Small intestine (tissue), 7 donors: ENCODE data around the gene GMDS. TPM values are rescaled to one million over a fixed set of nuclear protein-coding genes. Genes with fewer than 3 reads are reported as not detected.

Experiments used
- DNase-seq, 2 donors: peaks; one replicate each; pipeline versions ENCODE4 v3.0.0 to v3.0.0-alpha.2; 2013
- FAIRE-seq: peaks from 2 replicates; lab custom pipeline; 2012; peaks lifted over from hg19 to GRCh38; lab: Jason Lieb, UNC
- H3K27ac ChIP-seq, 3 donors: one replicate each; pipeline ENCODE4 v1.5.1; 2013; ENCODE audit warnings: low read length in 2 of 3, mild to moderate bottlenecking in 2 of 3, control low read depth in 1 of 3, inconsistent platforms in 1 of 3, low read depth in 1 of 3, moderate library complexity in 1 of 3
- H3K27me3 ChIP-seq, 3 donors: one replicate each; pipeline ENCODE4 v1.6.1; 2013; ENCODE audit warnings: low read length in 3 of 3, inconsistent platforms in 1 of 3; ENCODE audit not compliant: control insufficient read depth in 3 of 3, insufficient read depth in 3 of 3
- H3K36me3 ChIP-seq, 3 donors: one replicate each; pipeline ENCODE4 v1.6.1; 2013; ENCODE audit warnings: low read length in 3 of 3, inconsistent platforms in 1 of 3, low read depth in 1 of 3, mild to moderate bottlenecking in 1 of 3, moderate library complexity in 1 of 3; ENCODE audit not compliant: control insufficient read depth in 3 of 3, insufficient read depth in 2 of 3
- H3K4me1 ChIP-seq, 3 donors: one replicate each; pipeline ENCODE4 v1.6.1; 2013; ENCODE audit warnings: low read length in 2 of 3, inconsistent platforms in 1 of 3, low read depth in 1 of 3, mild to moderate bottlenecking in 1 of 3, moderate library complexity in 1 of 3; ENCODE audit not compliant: control insufficient read depth in 3 of 3, insufficient read depth in 2 of 3
- H3K4me3 ChIP-seq, 3 donors: one replicate each; pipeline ENCODE4 v1.5.1; 2013; ENCODE audit warnings: low read length in 3 of 3, control low read depth in 1 of 3, inconsistent platforms in 1 of 3, low read depth in 1 of 3, mild to moderate bottlenecking in 1 of 3, moderate library complexity in 1 of 3
- H3K9me3 ChIP-seq, 2 donors: one replicate each; pipeline ENCODE4 v1.6.1; 2013; ENCODE audit warnings: low read depth in 1 of 2, low read length in 1 of 2; ENCODE audit not compliant: control insufficient read depth in 2 of 2, insufficient read depth in 1 of 2
- WGBS, 3 donors: extraction: QIAGEN DNeasy Blood & Tissue Kit; methylation state at CpG; one replicate each; pipeline ENCODE4 v1.1.7; 2013; 5-methylcytosine and 5-hydroxymethylcytosine counted together
- polyA plus RNA-seq, 4 donors: library from polyadenylated mRNA; stranded (reverse) in 3 of 4; unstranded in 1 of 4; fragments of 200-250 nt in 3 of 4; fragments of 120-200 nt in 1 of 4; gene quantifications; one replicate each; pipeline versions ENCODE4 v1.2.1 to v1.2.3, GENCODE V29; 2013
- donor health status: healthy with polysubstance abuse.
- donor health status: control.
- donor health status: control.
- donor health status: Bipolar disorder and iron deficiency.
- donor health status: healthy.

GMDS gene
- polyA plus RNA-seq, 4 donors: 64.5 to 243 (median 200) TPM

- Histone ChIP-seq H3K27ac (no peak overlapping the region), H3K27me3 (peaks cover 0 to 13% (median 4%) of the 10 kb centered on the region in 3 donors), H3K4me1 (no peaks in the 10 kb centered on the region), H3K4me3 (no peak overlapping the region), H3K36me3 (no peaks in the 10 kb centered on the region), H3K9me3 (peaks cover 0 to 3% of the 10 kb centered on the region in 2 donors)
- 15 to 56% (median 33%) methylated on average over 6 of the region's 6 CpGs for WGBS, 3 donors
- DNase-seq (peak; percentile 31 to 78), FAIRE-seq (no peak)
These were observed 656.2 kb downstream of the GMDS start for GRCh38 chr6:1589208-1589607.

GRCh38 chr6:1587977-1588376 lies 657.4 kb downstream of the GMDS start:
- H3K4me3 ChIP-seq: no peak overlapping the region
- no peak for DNase-seq
- H3K9me3 ChIP-seq: peaks cover 0 to 3% of the 10 kb centered on the region in 2 donors
- H3K36me3 ChIP-seq: no peaks in the 10 kb centered on the region
- H3K27ac ChIP-seq: no peak overlapping the region
- no peak for FAIRE-seq
- H3K27me3 ChIP-seq: peaks cover 0 to 4% (median 2%) of the 10 kb centered on the region in 3 donors
- 89 to 94% (median 91%) methylated on average over 12 of the region's 12 CpGs for WGBS, 3 donors
- no peaks in the 10 kb centered on the region for H3K4me1 ChIP-seq

GRCh38 chr6:1587546-1587945 lies 657.9 kb downstream of the GMDS start:
- no peaks in the 10 kb centered on the region for H3K4me1 ChIP-seq
- FAIRE-seq (no peak), DNase-seq (no peak)
- WGBS, 3 donors: 91 to 98% (median 91%) methylated on average over 7 of the region's 7 CpGs
- peaks cover 0 to 3% of the 10 kb centered on the region in 2 donors for H3K9me3 ChIP-seq
- H3K27me3 ChIP-seq: peaks cover 0 to 4% (median 0%) of the 10 kb centered on the region in 3 donors
- H3K4me3 ChIP-seq: no peak overlapping the region
- no peak overlapping the region for H3K27ac ChIP-seq
- no peaks in the 10 kb centered on the region for H3K36me3 ChIP-seq

GRCh38 chr6:1586861-1587450 lies 658.4 kb downstream of the GMDS start:
- 61 to 85% (median 81%) methylated on average over 5 of the region's 5 CpGs for WGBS, 3 donors
- no peak overlapping the region for H3K27ac ChIP-seq
- FAIRE-seq: no peak

GRCh38 chr6:1586256-1586655 lies 659.1 kb downstream of the GMDS start:
- DNase-seq (no peak), FAIRE-seq (no peak)

More at GRCh38 chr6:1586861-1587450, 658.4 kb downstream of the GMDS start:
- no peaks in the 10 kb centered on the region for H3K36me3 ChIP-seq
- no peak for DNase-seq
- H3K27me3 ChIP-seq: peaks cover 0 to 4% (median 0%) of the 10 kb centered on the region in 3 donors
- H3K9me3 ChIP-seq: peaks cover 0 to 3% of the 10 kb centered on the region in 2 donors
- no peaks in the 10 kb centered on the region for H3K4me1 ChIP-seq
- no peak overlapping the region for H3K4me3 ChIP-seq

GRCh38 chr6:1585669-1586049 lies 659.7 kb downstream of the GMDS start:
- no peak overlapping the region for H3K4me3 ChIP-seq
- H3K27me3 ChIP-seq: no peaks in the 10 kb centered on the region
- no peak overlapping the region for H3K27ac ChIP-seq
- no peak for FAIRE-seq
- WGBS, 3 donors: 87 to 90% (median 89%) methylated on average over 12 of the region's 12 CpGs
- H3K4me1 ChIP-seq: no peaks in the 10 kb centered on the region
- H3K36me3 ChIP-seq: no peaks in the 10 kb centered on the region
- H3K9me3 ChIP-seq: no peaks in the 10 kb centered on the region
- no peak for DNase-seq

More at GRCh38 chr6:1586256-1586655, 659.1 kb downstream of the GMDS start:
- Histone ChIP-seq H3K4me3 (no peak overlapping the region), H3K9me3 (peaks cover 0 to 3% of the 10 kb centered on the region in 2 donors), H3K27ac (no peak overlapping the region), H3K4me1 (no peaks in the 10 kb centered on the region), H3K27me3 (peaks cover 0 to under 1% (median 0%) of the 10 kb centered on the region in 3 donors), H3K36me3 (no peaks in the 10 kb centered on the region)
- WGBS, 3 donors: 76 to 89% (median 85%) methylated on average over 6 to 7 of the region's 7 CpGs

GRCh38 chr6:1584996-1585668 lies 660.3 kb downstream of the GMDS start:
- no peaks in the 10 kb centered on the region for H3K4me1 ChIP-seq
- no peak overlapping the region for H3K4me3 ChIP-seq
- WGBS, 3 donors: 76 to 80% (median 79%) methylated on average over 14 of the region's 14 CpGs
- DNase-seq: no peak
- no peaks in the 10 kb centered on the region for H3K9me3 ChIP-seq
- FAIRE-seq: no peak
- no peaks in the 10 kb centered on the region for H3K27me3 ChIP-seq
- H3K36me3 ChIP-seq: no peaks in the 10 kb centered on the region
- no peak overlapping the region for H3K27ac ChIP-seq

GRCh38 chr6:1584146-1584545 lies 661.3 kb downstream of the GMDS start:
- Histone ChIP-seq H3K36me3 (no peaks in the 10 kb centered on the region), H3K27me3 (no peaks in the 10 kb centered on the region), H3K27ac (no peak overlapping the region), H3K9me3 (no peaks in the 10 kb centered on the region), H3K4me1 (no peaks in the 10 kb centered on the region), H3K4me3 (no peak overlapping the region)
- FAIRE-seq: no peak
- DNase-seq: no peak
- 67 to 86% (median 83%) methylated on average over 5 of the region's 5 CpGs for WGBS, 3 donors
